Right ventricle myocardium superior (tissue), 1 donor: ENCODE data around the gene HMX1. TPM values are rescaled to one million over a fixed set of nuclear protein-coding genes. Genes with fewer than 3 reads are reported as not detected.

Source experiments
- ATAC-seq: fragments of 200-7000 bp; cut with Tn5 transposase; one replicate; pipeline ENCODE4 v1.9.1; 2020; ENCODE audit warnings: mild to moderate bottlenecking; ENCODE audit not compliant: poor library complexity
- DNase-seq: peaks from one replicate; pipeline ENCODE4 v3.0.0-alpha.2; 2020
- intact Hi-C: fragments of 100-400 bp; cut with DNase I; formaldehyde crosslinking; loops from one replicate; pipeline ENCODE4 v1.11.2; 2022
- total RNA-seq: library from RNA; stranded (reverse); fragmentation: NEBNext Ultra II Directional; extraction: Animal tissue kit (Norgen Biotek cat#: 25700); gene quantifications from one replicate; pipeline ENCODE4 v1.2.1, GENCODE V29; 2021
- donor health status: DM: no; HTN: yes; CAD: no; lungs with severe emphysema.

HMX1 gene
- total RNA-seq, 1 donor from 2014 or later: not detected

GRCh38 chr4:8874896-8875680 is 3.4 kb upstream of the HMX1 start:
- DNase-seq: no peak
- ATAC-seq: no peak
- intact Hi-C loops: no loop called here

- intact Hi-C loops: no loop called here
- DNase-seq: no peak
Observed at GRCh38 chr4:8874003-8874895, 2.6 kb upstream of the HMX1 start.

GRCh38 chr4:8872402-8873291 is 1.0 kb upstream of the HMX1 start:
- no peak for DNase-seq
- intact Hi-C loops: no loop called here
- ATAC-seq: no peak

More at GRCh38 chr4:8874003-8874895, 2.6 kb upstream of the HMX1 start:
- no peak for ATAC-seq

DNA sequence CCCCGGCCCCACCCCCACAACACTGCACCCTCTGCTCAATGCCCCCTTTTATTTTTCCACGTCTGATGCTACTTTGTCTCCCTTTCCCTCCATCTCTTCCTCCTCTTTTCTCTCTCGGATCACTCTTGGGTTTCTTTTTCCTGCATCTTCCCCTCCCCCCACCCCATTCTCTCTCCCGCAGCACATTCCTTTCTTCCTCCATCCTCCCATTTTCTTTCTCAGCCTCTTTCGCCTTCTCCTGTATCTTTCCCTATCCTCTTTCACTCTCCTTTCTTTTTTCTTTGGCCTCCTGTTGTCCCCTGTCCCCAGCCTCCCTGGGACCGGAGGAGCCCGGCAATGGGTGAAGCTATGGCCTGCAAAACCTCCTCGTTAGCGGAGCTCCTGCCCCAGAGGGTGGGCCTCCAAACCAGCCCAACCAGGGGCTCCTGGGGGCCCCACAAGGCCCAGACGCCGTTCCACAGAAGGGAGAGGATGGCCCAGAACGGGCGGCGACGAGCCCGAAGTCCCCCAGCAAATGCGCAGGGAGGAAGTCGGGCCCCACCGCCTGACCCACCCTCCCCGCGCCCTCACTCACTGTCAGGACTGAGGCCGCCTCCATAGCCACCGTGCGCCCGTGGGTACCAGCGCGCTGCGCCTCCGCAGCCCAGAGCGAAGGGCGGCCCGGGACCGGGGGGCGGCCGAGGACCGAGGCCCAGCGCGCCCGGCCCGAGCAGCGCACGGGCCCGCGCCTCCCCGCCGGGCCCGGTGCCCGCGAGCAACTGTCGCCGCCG is 807 bp downstream of the HMX1 start:
- intact Hi-C loops: no loop called here
- ATAC-seq (no peak), DNase-seq (no peak)

GRCh38 chr4:8869898-8870646 is 1.6 kb downstream of the HMX1 start:
- DNase-seq (no peak), ATAC-seq (no peak)
- intact Hi-C loops: no loop called here

DNA sequence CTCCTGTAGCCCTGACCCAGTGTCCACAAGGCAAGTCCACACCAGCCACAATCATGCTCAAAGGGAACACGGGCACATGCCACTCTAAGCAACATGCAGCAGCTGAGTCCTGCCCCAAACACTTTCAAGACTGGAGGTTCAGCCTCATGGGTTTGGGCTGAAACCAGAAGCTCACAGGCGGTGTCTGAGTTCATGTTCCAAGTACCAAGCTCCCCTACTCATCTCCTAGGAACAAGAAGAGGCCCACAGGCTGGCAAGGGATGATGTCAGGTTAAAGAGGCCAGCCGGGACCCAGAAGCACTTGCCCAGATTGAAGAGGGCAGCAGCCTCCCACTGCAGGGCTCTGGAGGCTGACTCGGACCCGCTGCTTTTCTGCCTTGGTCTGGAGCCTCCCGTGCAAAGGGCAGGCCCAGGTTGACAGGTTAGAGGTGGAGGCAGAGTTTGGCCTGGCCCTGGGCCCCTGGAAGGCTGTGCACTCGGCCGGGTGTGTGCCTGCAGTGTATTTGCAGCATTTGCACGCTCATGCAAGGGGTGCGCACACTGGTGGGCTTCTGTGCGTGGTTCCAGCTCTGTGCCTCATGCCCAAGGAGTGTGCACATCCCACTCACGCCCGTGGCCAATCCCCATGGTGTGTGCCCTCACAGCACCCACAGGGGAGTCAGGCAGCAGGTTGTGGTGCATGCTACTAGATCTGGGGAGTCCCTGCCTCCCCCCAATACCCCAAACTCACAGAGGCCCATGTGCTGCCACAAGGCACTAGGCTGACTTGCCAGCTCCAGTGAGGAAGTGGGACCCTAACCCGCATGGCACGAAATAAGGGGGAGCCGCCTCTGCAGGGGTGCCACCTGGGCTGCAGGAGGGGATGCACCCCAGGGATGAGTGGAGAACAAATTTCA is 2.4 kb downstream of the HMX1 start:
- intact Hi-C loops: no loop called here
- ATAC-seq: no peak
- DNase-seq: no peak

- intact Hi-C loops: no loop called here
- no peak for DNase-seq
- ATAC-seq: no peak
Observed at GRCh38 chr4:8868321-8869001, 3.2 kb downstream of the HMX1 start.

DNA sequence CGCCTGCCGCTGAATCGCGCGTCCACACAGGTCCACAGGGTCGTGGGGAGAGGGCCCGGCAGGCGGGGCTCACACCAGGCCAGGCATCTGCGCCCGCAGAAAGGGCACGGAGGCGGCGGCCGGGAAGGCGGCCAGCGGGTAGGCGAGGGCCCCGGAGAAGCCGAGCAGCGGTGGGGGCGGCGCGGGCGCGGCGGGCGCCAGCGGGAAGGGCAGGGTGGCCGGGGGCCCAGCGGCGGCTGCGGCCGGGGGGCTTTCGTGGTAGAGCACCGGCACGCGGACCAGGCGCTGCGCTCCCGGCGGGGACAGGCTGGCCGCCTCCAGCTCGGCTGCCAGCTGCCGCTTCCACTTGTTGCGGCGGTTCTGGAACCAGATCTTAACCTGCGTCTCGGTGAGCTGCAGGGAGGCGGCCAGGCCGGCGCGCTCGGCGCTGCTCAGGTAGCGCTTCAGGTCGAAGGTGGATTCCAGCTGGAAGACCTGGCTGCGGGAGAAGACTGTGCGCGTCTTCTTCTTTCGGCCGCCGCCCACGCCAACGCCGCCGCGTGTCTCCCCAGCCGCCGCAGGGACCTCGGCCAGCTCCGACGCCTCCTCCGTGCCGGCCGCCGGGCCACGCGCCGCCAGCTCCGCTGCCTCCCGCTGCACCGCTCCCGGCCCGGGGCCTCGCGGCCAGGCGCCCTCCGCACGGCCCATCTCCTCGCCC is 3.9 kb downstream of the HMX1 start:
- no peak for DNase-seq
- intact Hi-C loops: no loop called here
- ATAC-seq: no peak

GRCh38 chr4:8866828-8867623 is 4.6 kb downstream of the HMX1 start:
- intact Hi-C loops: no loop called here
- no peak for ATAC-seq
- no peak for DNase-seq

- no peak for DNase-seq
- no peak for ATAC-seq
- intact Hi-C loops: no loop called here
Observed at GRCh38 chr4:8866421-8866820, 5.2 kb downstream of the HMX1 start.

DNA sequence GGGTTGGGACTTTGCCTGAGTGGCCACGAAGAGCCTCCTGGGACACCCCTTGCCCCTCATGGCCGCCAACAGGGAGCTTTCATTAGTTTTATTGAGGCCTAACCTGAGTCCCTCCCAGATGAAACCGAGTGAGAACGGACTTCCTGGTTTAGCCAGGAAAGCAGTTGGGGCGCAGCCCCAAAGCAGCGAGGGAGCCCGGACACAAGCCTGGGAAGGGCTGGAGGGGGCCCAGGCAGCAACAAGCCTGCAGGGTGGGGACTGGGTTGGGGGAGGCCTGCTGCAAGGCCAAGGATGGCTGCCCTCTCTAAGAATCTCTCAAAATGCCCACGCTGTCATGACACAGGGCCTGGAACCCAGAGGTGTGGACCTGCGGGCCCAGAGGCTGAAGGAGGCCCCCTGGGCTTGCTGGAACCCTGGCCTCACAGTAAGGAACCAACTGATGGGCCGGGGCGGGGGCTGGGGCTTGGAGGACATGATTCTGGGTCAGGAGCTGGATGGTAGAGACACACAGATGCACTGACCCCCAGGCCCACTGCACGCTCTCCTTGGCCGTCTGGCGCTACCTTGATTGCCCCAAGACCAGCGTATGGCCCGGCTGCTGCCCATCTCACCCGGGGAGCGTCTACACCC is 5.8 kb downstream of the HMX1 start:
- no peak for ATAC-seq
- DNase-seq: no peak

DNA sequence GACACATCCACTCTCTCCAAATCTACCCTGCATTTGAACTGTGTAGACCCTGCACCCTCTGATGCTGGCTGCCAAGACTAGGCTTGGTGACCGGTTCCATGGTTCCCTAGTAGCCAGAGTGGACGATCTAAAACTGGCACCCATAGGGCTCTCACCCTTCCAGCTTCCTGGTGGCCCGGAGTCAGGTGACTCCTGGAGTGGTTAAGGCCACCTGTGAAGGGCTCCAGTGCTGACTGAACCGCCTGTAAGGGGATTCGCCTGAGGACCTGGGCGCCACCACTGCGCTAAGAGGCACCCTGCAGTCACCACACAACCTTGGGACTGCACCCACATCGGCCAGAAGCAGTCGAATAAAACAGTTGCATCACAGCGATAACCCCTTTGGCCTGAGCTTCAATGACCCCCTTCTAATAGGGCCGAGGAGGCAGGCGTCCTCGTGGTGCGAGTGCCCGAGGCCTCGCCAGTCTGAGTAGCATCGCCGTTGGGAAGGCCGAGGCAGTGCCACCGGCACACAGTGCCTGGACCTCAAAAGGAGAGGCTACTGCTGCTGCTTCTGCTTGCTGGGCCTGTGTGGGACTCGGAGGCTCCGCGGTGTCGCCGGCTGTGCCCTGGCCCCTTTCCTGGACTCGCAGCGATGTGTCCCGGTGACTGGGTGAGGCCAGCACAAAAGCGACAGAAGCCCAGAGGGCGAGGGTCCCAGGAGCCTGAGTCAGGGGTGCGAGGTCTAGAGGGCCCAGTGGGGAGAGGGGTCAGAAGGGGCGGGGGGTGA is 6.5 kb downstream of the HMX1 start:
- intact Hi-C loops: no loop called here
- ATAC-seq: no peak
- DNase-seq: no peak

More for the DNA sequence above, 5.8 kb downstream of the HMX1 start:
- intact Hi-C loops: no loop called here
